Thyroid gland (tissue), 4 donors: ENCODE measurements around the gene RAI1.

ENCODE experiments used
- POLR2A ChIP-seq, 2 donors: fragments of 450-650 bp; IDR thresholded peaks; one replicate each; pipeline ENCODE4 v1.6.1; 2017; ENCODE audit warnings: antibody characterized with exemption in 2 of 2, mild to moderate bottlenecking in 2 of 2, moderate library complexity in 1 of 2
- TF ChIP-seq, protein P1 (sequence below), 6 experiments: fragments of 200-600 bp in 3 of 6; fragments of 450-650 bp in 3 of 6; sonication (generic) in 3 of 6; IDR thresholded peaks; one replicate each; pipeline ENCODE4 v1.5.1; 2016 to 2019; ENCODE audit warnings: antibody characterized with exemption in 6 of 6, mild to moderate bottlenecking in 2 of 6, inconsistent platforms in 1 of 6, moderate library complexity in 1 of 6

GRCh38 chr17:17667947-17668346 is 13.3 kb upstream of the RAI1 start:
- TF ChIP-seq, protein P1, sequence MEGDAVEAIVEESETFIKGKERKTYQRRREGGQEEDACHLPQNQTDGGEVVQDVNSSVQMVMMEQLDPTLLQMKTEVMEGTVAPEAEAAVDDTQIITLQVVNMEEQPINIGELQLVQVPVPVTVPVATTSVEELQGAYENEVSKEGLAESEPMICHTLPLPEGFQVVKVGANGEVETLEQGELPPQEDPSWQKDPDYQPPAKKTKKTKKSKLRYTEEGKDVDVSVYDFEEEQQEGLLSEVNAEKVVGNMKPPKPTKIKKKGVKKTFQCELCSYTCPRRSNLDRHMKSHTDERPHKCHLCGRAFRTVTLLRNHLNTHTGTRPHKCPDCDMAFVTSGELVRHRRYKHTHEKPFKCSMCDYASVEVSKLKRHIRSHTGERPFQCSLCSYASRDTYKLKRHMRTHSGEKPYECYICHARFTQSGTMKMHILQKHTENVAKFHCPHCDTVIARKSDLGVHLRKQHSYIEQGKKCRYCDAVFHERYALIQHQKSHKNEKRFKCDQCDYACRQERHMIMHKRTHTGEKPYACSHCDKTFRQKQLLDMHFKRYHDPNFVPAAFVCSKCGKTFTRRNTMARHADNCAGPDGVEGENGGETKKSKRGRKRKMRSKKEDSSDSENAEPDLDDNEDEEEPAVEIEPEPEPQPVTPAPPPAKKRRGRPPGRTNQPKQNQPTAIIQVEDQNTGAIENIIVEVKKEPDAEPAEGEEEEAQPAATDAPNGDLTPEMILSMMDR (IDR thresholded peaks at IDR 0.05): no peak
- TF ChIP-seq POLR2A (IDR thresholded peaks at IDR 0.05): no peak
